Measurements from ENCODE around the gene ILDR1.
"Not testable (repeated sequence)": the region's sequence is repeated elsewhere in the genome, so short reads cannot be mapped to it uniquely, and the experiment has no call there.

ILDR1 gene

GRCh38 chr3:121942116-121942786 lies 79.8 kb downstream of the ILDR1 start:
- no peak for DNase-seq

GRCh38 chr3:121941592-121941991 lies 80.5 kb downstream of the ILDR1 start:
- no peak for DNase-seq

- not testable (repeated sequence) for DNase-seq
These were observed 83.7 kb downstream of the ILDR1 start for GRCh38 chr3:121938141-121938855.

Measured in 8988T (cell line).